Activated CD4-positive, CD25-positive, alpha-beta regulatory T cell (primary cell): ENCODE measurements around the gene TMED6.
"Not testable (repeated sequence)": the region's sequence is repeated elsewhere in the genome, so short reads cannot be mapped to it uniquely, and the experiment has no call there.

Experiments used
- DNase-seq, 4 experiments: peaks; one replicate each; lab custom pipeline; 2025; lab: John Stamatoyannopoulos, UW

TMED6 gene

DNA sequence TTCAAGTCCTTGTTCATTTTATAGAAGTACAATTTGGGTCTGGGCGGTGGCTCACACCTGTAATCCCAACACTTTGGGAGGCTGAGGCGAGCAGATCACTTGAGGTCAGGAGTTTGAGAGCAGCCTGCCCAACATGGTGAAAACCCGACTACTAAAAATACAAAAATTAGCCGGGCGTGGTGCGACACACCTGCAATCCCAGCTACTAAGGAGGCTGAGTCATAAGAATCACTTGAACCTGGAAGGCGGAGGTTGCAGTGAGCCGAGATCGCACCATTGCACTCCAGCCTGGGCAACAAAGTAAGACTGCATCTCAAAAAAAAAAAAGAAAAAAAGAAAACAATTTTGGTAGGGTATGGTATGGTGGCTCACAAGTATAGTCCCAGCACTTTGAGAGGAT, 8.5 kb upstream of the TMED6 start:
- not testable (repeated sequence) for DNase-seq

DNA sequence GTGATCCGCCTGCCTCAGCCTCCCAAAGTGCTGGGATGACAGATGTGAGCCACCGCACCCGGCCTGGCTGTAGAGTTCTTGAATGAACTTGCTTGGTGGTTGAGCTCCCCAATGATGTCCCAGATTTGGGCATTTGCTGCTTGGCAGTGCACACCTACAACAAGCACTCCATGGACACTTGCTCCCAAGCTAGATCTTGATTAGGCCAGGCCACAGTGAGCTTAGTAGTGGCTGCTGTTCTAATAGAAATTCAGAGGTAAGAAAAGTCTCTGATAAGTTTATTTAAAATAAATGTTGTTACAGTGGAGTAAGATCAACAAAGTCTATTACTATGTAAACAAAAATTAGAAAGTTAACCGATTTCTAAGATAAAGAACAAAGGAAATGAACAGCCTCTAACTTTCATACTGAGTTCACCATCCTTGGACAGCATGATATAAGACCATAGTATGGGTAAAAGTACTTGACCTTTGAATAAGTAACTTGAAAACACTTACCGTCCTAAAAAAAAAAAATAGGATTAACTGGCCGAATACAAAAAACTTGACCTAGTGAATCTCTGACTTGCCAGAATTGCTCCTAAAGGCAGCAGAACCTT, 951 bp downstream of the TMED6 start:
- no peak for DNase-seq

DNA sequence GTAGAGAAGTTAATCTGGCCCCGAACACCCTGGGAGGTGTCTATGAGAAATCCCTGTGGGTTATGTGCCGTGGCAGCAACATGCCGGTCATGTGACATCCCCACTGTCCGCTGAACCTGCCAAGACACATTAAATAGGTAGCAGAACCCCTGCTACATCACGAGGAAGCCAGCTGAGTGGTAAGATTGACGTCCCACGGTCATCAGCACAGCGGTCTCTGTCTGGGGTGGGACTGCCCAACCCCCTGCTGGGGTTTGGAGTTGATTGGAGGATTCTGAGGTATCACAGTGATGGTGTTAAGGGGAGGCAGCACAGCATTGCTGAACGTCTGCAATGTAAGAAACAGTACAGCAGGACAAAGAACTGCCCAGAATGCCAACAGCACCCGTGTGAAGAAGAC, 2.0 kb downstream of the TMED6 start:
- no peak for DNase-seq

DNA sequence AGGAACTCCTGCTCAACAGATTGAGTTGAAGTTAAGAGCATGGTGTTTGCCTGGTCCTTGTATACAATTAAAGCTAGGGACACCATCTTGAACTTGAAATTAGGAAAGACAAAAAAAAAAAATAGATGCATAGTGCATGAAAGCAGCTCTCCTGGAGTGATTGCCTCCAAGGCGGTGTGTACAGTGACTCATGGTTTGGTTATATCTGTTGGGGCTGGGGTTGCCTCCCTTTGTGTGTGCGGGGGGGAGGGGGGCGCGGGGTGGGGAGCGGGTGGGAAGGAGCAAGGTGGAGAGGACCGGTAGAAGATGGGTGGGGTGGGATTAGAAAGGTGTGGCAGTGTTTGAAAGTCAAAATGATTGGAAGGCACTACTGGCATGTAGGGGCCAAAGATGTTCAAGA, 3.4 kb downstream of the TMED6 start:
- DNase-seq: no peak

- DNase-seq: no peak
These were observed 4.9 kb downstream of the TMED6 start for GRCh38 chr16:69346683-69347082.

GRCh38 chr16:69345923-69346322, 5.7 kb downstream of the TMED6 start:
- DNase-seq: no peak

GRCh38 chr16:69344171-69344570, 7.4 kb downstream of the TMED6 start:
- DNase-seq: no peak

DNA sequence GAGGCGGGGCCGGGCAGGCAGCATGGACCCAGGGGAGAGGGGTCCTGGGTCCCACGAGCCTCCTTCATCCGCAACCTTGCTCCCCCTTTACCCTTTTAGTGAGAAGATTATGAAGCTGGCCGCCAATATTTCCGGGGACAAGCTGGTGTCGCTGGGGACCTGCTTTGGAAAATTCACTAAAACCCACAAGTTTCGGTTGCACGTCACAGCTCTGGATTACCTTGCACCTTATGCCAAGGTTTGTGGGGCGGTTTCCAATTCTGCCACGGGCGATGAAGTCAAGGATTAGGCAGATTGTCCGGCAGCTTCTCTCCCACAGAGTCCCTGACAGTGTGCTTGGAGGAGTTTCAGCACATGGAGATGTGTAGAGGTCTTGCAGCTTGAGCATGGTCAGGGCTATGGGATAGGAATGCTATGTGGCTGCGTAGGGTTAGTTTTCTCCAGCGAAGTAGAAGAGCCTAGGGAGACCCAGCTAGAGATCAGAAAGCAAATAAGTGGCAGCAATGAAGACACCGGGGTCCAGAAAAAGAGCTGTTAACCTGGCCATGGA, 11.4 kb downstream of the TMED6 start:
- no peak for DNase-seq

DNA sequence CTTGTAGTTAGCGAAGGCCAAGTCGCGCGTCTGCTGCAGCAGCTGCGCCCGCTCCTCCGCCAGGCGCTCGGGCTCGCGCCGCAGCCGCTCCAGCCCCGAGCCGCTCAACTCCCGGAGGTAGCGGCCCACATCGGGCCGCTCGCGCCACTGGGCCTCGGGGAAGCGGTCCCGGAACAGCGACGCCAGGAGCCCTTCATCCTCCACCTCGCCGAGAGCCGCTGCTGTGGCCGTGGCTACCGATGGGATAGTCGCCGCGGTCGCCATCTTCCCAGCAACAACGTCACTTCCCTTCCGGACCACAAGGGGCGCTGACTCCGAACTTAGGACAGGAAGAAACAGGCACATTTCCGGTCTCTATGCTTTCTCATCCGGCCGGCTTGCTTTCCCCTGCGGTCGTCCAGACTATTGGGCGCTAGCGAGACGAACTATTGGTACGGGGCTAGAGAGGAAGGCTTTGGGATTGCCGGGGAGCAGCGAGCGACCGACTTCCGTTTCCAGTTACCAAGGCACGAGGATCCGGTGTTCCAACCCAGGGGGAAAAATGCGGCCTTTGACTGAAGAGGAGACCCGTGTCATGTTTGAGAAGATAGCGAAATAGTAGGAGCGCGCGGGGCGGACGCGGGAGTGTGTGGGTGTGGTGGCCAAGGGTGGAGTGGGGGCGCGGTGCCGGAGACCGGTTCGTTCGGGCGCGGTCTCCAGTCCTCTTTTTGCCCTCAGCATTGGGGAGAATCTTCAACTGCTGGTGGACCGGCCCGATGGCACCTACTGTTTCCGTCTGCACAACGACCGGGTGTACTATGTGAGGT, 12.1 kb downstream of the TMED6 start, which contains the start of the genes COG8 and NIP7:
TSS of gene COG8 (minus strand) at position 276 of the 806 bp plus-strand sequence. CDS start at position 264, 12 bp downstream.
TSS of gene NIP7 (plus strand) at position 484 of the 806 bp plus-strand sequence. CDS start at position 542, 58 bp downstream.
- DNase-seq: peak; percentile 70 to 87 (median 80)

DNA sequence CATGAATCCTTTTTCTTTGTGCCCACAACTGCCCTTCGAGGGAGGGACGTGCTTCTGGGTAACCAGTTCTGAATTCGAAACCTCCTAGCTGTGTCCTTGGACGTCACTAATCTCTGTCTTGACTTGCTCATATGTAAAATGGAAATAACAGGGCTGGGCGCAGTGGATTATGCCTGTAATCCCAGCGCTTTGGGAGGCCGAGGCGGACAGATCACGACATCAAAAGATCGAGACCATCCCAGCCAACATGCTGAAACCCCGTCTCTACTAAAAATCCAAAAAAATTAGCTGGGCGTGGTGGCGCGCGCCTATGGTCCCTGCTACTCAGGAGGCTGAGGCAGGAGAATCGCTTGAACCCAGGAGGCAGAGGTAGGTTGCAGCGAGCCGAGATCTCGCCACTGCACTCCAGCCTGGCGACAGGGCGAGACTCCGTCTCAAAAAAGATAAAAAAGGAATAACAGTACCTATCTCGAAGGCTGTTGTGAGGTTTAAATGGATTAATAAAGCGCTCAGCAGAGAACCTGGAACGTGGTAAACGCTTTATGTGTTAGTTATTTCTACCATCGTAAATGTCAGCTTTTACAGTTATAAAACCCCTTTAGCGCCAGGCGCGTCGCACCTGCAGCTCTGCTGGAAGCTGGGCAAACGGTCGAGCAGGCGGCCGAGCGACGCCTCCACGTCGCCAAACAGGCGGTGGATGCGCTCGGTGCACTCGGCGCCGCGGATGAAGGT, 12.9 kb downstream of the TMED6 start:
- DNase-seq: no peak

GRCh38 chr16:69334696-69335095, 16.9 kb downstream of the TMED6 start:
- DNase-seq: no peak

DNA sequence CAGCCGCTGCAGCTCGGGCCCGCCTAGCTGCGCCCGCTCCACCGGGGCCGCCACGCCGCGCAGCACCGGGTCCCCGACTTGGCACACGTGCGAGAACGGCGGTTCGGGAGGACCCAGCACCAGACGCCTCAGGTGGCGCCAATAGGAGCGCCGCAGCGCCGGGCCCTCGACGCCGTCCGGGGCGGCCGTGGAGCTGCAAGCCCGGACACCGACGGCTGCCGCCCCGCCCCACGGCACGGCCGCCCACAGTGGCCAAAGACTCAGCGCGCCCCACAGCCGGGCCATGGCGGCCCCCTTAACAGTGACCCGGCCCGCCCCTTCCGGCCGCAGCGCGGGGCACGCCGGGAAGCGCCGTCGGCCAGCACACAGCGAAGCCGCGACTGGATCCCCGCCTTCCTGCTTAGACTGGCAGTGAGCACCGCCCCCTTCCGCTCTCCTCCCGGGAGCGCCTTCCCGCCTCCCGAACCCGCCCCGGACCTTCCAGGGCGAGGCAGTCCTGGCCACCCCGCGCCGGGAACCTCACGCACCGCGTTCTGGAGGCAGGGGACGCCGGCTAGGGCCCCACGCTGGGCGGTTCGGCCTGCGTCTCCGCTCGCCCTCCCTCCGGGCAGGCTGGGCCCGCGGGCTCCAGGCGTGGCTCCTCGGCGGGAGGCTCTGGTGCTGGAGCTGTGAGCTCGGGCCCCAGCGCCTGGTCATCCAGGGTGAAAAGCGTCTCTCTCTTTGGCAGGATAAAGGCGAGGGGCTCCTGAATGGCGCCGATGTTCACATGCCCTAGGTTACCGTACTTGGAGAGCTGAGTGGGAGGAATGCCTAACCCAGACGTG, 21.1 kb downstream of the TMED6 start, which contains the start of gene PDF:
TSS of gene PDF (minus strand) at position 303 of the 824 bp plus-strand sequence. CDS start at position 285, 18 bp downstream.
- peak; percentile 61 to 67 (median 63) for DNase-seq

DNA sequence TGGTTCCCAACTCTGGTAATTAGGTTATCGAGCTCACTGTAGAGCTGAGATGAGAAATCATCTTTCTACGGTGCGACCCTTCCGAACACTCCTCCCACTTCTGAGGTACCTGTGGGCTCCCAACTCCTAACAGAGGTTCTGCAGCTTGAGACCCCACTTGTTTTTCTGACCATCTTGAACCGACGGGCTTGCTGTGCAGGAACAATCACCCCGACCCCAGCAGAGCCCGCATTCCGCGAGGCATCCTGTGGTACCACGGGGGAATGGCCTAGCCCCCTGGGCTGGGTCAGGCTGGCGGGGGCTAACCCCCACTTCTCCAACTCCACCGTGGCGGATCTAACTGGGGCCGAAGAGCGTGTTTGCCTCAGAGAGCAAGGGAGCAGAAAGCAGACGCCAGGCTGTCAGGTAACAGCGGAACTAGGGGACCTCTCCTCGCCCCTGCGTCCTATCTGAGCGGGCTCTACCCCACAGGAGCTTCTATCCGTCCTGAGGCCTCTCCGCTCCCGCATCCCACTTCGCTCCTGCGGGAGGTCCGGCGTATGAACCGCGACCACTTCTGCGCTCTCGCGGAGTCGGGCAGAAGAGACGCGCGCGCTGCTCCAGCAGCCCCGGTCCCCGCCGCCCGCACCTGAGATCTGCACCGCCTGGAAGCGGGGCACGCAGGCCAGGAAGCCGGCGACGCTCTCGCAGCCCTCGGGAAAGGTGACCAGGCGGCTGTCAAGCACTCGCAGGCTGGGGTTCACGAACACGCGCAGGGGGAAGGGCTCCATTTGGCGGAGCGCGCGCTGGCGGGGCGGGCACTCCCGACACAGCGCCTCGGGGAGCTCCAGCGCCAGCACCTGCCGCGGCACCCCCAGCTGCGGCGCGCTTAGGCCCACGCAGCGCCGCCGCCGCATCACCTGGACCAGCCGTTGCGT, 22.0 kb downstream of the TMED6 start:
- peak in 2 of 4 experiments; percentile 24 to 30 for DNase-seq

DNA sequence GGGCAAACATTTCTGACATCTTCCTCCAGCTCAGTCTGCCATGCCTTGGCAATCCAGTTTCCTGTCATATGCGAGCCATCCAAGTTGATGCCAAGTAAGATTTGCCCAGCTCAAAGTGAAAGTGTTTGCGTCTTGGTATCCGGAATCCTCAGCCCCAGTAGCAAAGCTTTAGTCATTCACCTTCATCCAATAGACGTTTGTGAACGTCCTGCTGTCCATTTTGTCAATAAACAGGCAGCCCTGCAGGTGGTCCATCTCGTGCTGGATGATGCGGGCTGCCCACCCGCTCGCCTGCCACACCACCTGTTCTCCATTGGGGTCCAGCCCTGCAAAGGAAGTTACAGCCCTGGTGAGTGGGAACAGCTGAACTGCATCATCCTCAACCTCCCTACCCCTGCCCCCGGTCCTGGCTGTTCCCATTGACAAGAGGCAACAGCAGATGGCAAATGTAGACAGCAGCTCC, 22.7 kb downstream of the TMED6 start:
- DNase-seq: no peak

DNA sequence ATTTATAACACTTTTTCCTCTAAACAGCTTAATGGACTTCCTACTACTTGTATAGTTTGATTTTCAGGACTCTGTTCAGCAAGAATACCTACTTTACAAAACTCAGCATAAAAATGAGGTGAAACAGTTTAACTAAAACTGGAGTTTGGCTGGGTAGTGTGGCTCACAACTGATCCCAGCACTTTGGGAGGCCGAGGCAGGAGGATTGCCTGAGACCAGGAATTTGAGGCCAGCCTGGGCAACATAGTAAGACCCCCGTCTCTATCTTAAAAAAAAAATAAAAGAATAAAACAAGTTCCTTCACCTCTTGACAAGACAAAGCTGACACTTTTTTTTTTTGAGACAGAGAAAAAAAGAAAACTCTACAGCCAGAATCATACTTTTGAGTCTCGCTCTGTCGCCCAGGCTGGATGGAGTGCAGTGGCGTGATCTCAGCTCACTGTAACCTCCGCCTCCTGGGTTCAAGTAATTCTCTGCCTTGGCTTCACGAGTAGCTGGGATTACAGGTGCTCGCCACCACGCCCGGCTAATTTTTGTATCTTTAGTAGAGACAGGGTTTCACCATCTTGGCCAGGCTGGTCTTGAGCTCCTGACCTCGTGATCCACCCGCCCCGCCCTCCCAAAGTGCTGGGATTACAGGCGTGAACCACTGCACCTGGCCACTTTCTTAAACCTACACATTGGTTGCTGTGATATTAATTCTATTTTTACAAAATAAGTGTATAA, 23.8 kb downstream of the TMED6 start:
- no peak for DNase-seq

- DNase-seq: no peak
These were observed 25.3 kb downstream of the TMED6 start for GRCh38 chr16:69326172-69326873.

- no peak for DNase-seq
These were observed 25.8 kb downstream of the TMED6 start for GRCh38 chr16:69325784-69326171.

DNA sequence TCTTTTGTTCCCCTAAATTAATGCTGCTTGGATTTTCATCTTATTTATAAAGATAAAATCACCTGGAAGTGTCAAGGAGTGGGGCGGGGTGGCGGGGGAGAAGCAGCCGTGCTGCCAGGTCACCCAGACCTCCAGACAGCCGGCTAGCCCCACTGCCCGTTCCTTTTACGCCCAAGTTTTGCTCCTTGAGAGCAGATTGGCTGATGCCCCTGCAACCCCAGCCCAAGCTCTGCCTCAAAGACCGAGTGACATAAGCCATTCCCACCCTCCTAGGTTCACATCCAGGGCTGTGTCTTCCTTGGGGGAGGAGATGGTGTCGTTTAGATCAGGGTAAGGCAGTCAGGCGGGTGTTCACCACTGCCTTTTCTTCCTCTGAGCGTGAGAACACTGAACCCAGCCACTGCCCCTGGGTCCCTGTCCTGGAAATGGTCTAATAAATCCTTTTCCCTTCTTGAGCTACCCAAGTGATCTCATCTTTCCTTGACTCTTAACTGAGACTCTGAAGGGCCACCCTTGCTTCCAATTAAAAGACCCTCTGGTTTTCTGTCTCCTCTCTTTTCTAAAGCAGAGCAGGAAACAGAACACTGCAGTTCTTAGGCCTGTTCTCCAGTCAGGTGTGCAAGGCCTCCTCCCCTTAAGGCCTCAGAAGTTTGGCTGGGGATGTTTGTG, 26.9 kb downstream of the TMED6 start:
- no peak for DNase-seq
